Activated naive CD8-positive, alpha-beta T cell treated with anti-CD3 and anti-CD28 coated beads, Interleukin-2, amount 10 ng/mL, durations not matched to agents 7 days and 5 days (primary cell): ENCODE results near the gene AKNA. TPM values are rescaled to one million over a fixed set of nuclear protein-coding genes. Genes with fewer than 3 reads are reported as not detected.
"Not testable (repeated sequence)": the region's sequence is repeated elsewhere in the genome, so short reads cannot be mapped to it uniquely, and the experiment has no call there.

ENCODE experiments used
- ATAC-seq: fragments of 150-1000 bp; cut with Tn5 transposase; one replicate; pipeline ENCODE4 v1.10.0; 2021; ENCODE audit warnings: low read depth, moderate library complexity
- POLR2A ChIA-PET: fragments of 350-600 bp; sonication (Branson Sonifier 250); formaldehyde crosslinking; loops from one replicate; lab custom pipeline; 2021; ENCODE audit warnings: antibody characterized with exemption; lab: Charles Lee
- DNase-seq: peaks from one replicate; pipeline ENCODE4 v3.0.0; 2021
- H3K27ac Mint-ChIP-seq: one replicate; pipeline ENCODE4 v1.8.0; 2022; ENCODE audit warnings: mild to moderate bottlenecking, mixed read lengths
- H3K27me3 Mint-ChIP-seq: one replicate; pipeline ENCODE4 v1.8.0; 2022; ENCODE audit warnings: mild to moderate bottlenecking, moderate library complexity, mixed read lengths
- H3K36me3 Mint-ChIP-seq: one replicate; pipeline ENCODE4 v1.8.0; 2021; ENCODE audit warnings: mild to moderate bottlenecking, mixed read lengths
- H3K4me1 Mint-ChIP-seq: one replicate; pipeline ENCODE4 v1.8.0; 2021; ENCODE audit warnings: mixed read lengths
- H3K4me3 Mint-ChIP-seq: one replicate; pipeline ENCODE4 v1.8.0; 2022; ENCODE audit warnings: mild to moderate bottlenecking, moderate library complexity, mixed read lengths
- H3K9me3 Mint-ChIP-seq: one replicate; pipeline ENCODE4 v1.8.0; 2021; ENCODE audit warnings: mixed read lengths
- total RNA-seq, 2 experiments: library from RNA; stranded (reverse); gene quantifications; one replicate each; pipeline ENCODE4 v1.2.3, GENCODE V29; 2021

Gene AKNA
- total RNA-seq, 2 experiments from 2014 or later = 482 to 492 TPM

- not testable (repeated sequence) for H3K4me1 Mint-ChIP-seq, H3K9me3 Mint-ChIP-seq, H3K27me3 Mint-ChIP-seq, DNase-seq, H3K4me3 Mint-ChIP-seq, H3K27ac Mint-ChIP-seq
- peak; percentile 26 for ATAC-seq
- POLR2A ChIA-PET = interaction anchor here (1.2 kb wide), 3 partner anchors 52 to 852 kb away, joined by 3 to 5 read pairs (median 4); partner anchors contain the start of gene AKNA
- peaks cover 18% of the 10 kb centered on the region for H3K36me3 Mint-ChIP-seq
These were observed 56.3 kb downstream of the AKNA start for GRCh38 chr9:114331229-114332195.

DNA sequence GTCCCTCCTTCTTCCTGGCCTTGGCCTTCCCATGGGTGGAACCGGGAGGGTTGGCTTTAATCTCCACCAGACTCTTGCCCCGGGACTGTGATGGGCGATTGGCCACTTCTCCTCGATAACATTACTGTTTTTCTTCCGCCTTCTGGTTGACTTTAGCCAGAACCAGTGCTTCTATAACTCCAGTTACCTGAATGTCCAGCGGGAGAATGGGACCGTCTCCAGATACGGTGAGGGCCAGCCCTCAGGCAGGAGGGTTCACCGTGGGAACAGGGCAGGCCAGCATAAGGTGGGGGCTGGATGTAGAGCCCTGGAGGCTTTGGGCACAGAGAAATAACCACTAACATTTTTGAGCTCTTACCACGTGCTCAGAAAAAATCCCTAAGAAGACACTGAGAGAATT is 57.1 kb downstream of the AKNA start:
- Mint-ChIP-seq H3K27ac (peak overlapping the region; percentile 1), H3K27me3 (no peaks in the 10 kb centered on the region), H3K36me3 (peaks cover 9% of the 10 kb centered on the region), H3K9me3 (no peaks in the 10 kb centered on the region), H3K4me3 (no peak overlapping the region), H3K4me1 (peaks cover 3% of the 10 kb centered on the region)
- POLR2A ChIA-PET = interaction anchor here (1.2 kb wide), 1 partner anchor 851 kb away, joined by 3 read pairs; no protein-coding TSS in a partner anchor
- ATAC-seq = no peak
- DNase-seq = no peak

- POLR2A ChIA-PET, H3K36me3 Mint-ChIP-seq, DNase-seq, H3K27me3 Mint-ChIP-seq, H3K9me3 Mint-ChIP-seq, H3K4me3 Mint-ChIP-seq, H3K4me1 Mint-ChIP-seq, ATAC-seq: not testable (repeated sequence)
- H3K27ac Mint-ChIP-seq = peak within 1 kb of the TSS; percentile 1
These were observed 58.2 kb downstream of the AKNA start, which contains the start of gene ORM2 for GRCh38 chr9:114329625-114330022. Gene ORM2, plus strand, starts transcription at chr9:114329869. Its CDS starts 36 bp downstream, at chr9:114329905.

- not testable (repeated sequence) for H3K27me3 Mint-ChIP-seq, H3K4me1 Mint-ChIP-seq, H3K9me3 Mint-ChIP-seq, H3K36me3 Mint-ChIP-seq, H3K27ac Mint-ChIP-seq, DNase-seq, H3K4me3 Mint-ChIP-seq, ATAC-seq
- POLR2A ChIA-PET = interaction anchor here (0.7 kb wide), 1 partner anchor 80 kb away, joined by 3 read pairs; no protein-coding TSS in a partner anchor
These were observed 58.7 kb downstream of the AKNA start for GRCh38 chr9:114328937-114329624.

GRCh38 chr9:114328357-114328820 is 59.4 kb downstream of the AKNA start:
- H3K27ac Mint-ChIP-seq, POLR2A ChIA-PET, H3K9me3 Mint-ChIP-seq, H3K27me3 Mint-ChIP-seq, ATAC-seq, DNase-seq, H3K36me3 Mint-ChIP-seq, H3K4me3 Mint-ChIP-seq, H3K4me1 Mint-ChIP-seq: not testable (repeated sequence)

GRCh38 chr9:114327749-114328148 is 60.0 kb downstream of the AKNA start:
- H3K27me3 Mint-ChIP-seq = no peaks in the 10 kb centered on the region
- H3K4me1 Mint-ChIP-seq = peaks cover 1% of the 10 kb centered on the region
- no peaks in the 10 kb centered on the region for H3K9me3 Mint-ChIP-seq
- no peak for ATAC-seq
- POLR2A ChIA-PET = no interaction called here
- no peak for DNase-seq
- H3K27ac Mint-ChIP-seq = no peak overlapping the region
- H3K36me3 Mint-ChIP-seq = no peaks in the 10 kb centered on the region
- H3K4me3 Mint-ChIP-seq = no peak overlapping the region

DNA sequence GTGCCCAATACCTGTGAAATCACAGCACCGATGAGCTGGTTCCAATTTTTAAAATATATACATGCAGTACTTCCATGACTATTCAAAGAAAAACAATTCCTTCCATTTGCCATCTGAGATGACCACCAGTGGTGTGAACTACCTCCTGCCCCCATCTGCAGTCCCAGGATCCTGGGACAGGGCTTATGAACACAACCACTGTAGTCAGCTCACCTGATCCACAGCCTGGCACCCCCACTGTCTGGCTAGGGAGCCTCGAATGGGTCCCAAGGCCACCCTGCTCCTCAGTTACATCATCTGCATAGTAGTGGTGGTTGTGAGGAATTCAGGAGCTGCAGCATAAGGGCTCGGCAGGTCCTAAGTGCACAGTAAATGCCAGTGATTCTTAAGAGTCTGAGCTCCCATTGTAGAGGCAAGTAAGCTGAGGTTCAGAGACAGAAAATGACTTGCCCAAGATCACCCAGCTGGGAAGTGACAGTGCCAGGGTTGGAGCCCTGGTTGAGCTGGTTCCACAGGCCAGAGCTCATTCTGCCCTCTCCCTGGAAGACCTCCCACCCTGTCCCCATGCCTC is 62.0 kb downstream of the AKNA start:
- H3K9me3 Mint-ChIP-seq, ATAC-seq, POLR2A ChIA-PET, DNase-seq, H3K4me3 Mint-ChIP-seq, H3K36me3 Mint-ChIP-seq, H3K4me1 Mint-ChIP-seq, H3K27ac Mint-ChIP-seq, H3K27me3 Mint-ChIP-seq: not testable (repeated sequence)

DNA sequence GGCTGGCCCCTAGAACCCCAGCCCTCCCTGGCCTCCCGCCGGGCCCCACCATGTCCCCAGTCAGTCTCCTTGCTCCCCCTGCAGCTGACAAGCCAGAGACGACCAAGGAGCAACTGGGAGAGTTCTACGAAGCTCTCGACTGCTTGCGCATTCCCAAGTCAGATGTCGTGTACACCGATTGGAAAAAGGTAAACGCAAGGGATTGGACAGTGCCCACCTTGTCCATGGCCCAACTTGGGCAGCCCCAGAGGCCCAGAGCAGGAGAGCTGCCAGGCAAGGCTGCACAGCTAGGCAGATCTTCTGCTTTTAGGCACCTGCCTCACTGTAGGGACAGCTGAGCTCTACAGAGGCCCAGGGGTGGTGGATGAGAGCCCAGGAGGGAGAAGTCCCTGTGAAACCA is 62.8 kb downstream of the AKNA start:
- H3K9me3 Mint-ChIP-seq, ATAC-seq, POLR2A ChIA-PET, H3K27ac Mint-ChIP-seq, H3K27me3 Mint-ChIP-seq, H3K4me3 Mint-ChIP-seq, H3K36me3 Mint-ChIP-seq, H3K4me1 Mint-ChIP-seq, DNase-seq: not testable (repeated sequence)

DNA sequence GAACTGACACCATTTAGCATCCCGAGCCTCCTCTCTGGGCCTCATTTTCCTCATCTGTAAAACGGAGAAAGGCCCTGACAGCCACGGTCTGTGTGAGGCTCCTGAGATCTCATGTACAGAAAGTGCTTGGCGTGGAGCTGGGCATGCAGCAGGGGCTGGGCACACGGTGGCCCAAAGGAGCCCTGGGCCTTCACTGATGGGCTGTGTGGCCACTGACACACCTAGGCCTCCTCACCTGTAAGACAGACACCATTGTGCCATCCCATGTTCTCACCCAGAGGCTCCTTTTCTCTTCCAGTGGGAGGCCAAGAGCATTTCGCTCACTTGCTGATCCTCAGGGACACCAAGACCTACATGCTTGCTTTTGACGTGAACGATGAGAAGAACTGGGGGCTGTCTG is 63.3 kb downstream of the AKNA start:
- H3K4me3 Mint-ChIP-seq = no peak overlapping the region
- H3K4me1 Mint-ChIP-seq = no peaks in the 10 kb centered on the region
- ATAC-seq (no peak), DNase-seq (no peak)
- H3K27me3 Mint-ChIP-seq = no peaks in the 10 kb centered on the region
- H3K9me3 Mint-ChIP-seq = no peaks in the 10 kb centered on the region
- POLR2A ChIA-PET = no interaction called here
- H3K36me3 Mint-ChIP-seq = no peaks in the 10 kb centered on the region
- no peak overlapping the region for H3K27ac Mint-ChIP-seq

- H3K9me3 Mint-ChIP-seq, DNase-seq, POLR2A ChIA-PET, H3K4me1 Mint-ChIP-seq, ATAC-seq, H3K27me3 Mint-ChIP-seq, H3K27ac Mint-ChIP-seq, H3K4me3 Mint-ChIP-seq, H3K36me3 Mint-ChIP-seq: not testable (repeated sequence)
These were observed 63.9 kb downstream of the AKNA start for GRCh38 chr9:114323849-114324248.

DNA sequence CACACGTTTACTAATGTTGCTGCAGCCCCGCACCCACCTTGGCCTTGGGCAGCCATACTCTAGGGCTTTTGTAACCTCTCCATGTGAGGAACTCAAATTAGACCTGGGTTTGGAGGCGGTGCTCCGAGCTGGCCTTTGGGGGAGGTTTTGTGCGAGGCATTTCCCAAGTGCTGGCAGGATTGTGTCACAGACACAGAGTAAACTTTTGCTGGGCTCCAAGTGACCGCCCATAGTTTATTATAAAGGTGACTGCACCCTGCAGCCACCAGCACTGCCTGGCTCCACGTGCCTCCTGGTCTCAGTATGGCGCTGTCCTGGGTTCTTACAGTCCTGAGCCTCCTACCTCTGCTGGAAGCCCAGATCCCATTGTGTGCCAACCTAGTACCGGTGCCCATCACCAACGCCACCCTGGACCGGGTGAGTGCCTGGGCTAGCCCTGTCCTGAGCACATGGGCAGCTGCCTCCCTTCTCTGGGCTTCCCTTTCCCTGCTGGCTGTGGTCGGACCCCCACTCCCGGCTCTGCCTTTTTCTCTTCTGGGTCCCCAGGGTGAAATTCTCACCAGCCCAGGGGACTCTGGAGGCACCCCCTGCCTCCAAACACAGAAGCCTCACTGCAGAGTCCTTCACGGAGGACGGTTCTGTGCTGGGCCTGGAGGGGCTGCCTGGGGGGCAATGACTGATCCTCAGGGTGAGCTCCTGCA is 64.8 kb downstream of the AKNA start, which contains the start of gene ORM1:
Gene ORM1, plus strand, starts transcription at position 268 of the 701 bp plus-strand sequence. Its CDS starts 36 bp downstream, at position 304.
- H3K36me3 Mint-ChIP-seq, POLR2A ChIA-PET, DNase-seq, H3K9me3 Mint-ChIP-seq, H3K4me3 Mint-ChIP-seq, H3K27ac Mint-ChIP-seq, H3K4me1 Mint-ChIP-seq, H3K27me3 Mint-ChIP-seq: not testable (repeated sequence)
- ATAC-seq = peak; percentile 13

DNA sequence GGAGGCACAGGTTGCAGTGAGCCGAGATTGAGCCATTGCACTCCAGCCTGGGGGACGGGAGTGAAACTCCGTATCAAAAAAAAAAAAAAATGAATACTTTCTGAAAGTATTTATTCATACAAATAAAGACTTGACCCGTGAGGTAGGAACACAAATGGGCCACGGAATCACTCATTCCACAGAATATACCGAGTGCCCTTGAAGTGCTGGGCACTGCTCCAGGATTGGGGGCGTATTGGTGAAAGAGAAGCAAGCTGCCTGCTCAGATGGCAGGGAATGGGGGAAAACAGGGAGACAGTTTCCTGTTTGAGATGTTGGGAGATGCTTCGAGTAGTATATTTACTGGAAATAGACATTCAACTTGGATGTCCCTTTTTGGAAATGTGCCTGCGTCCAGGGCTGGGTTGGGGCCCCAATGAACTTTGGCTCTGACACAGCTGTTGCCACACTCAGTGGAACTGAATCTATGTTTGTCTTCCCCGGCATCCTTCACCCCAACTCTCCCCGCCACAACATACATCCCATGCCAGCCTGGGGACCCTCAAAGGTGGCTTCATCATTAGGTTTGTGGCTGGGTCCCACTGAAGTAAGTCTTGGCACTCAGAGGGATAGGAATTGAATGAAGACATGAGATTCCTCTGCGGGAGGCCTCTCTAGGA is 65.5 kb downstream of the AKNA start:
- H3K4me3 Mint-ChIP-seq, H3K4me1 Mint-ChIP-seq, ATAC-seq, H3K9me3 Mint-ChIP-seq, H3K27me3 Mint-ChIP-seq, POLR2A ChIA-PET, H3K36me3 Mint-ChIP-seq, H3K27ac Mint-ChIP-seq, DNase-seq: not testable (repeated sequence)
